DND-41 (cell line): ENCODE measurements around the gene LLGL1.

ENCODE experiments used
- ATAC-seq: fragments of 200-7000 bp; cut with Tn5 transposase; 3 replicates; pipeline ENCODE4 v1.9.1; 2021; ENCODE audit warnings: low read depth; ENCODE audit not compliant: insufficient read depth
- DNase-seq: peaks from one replicate; pipeline ENCODE4 v3.0.0-alpha.2; 2020
- H2AFZ ChIP-seq: 2 replicates; pipeline ENCODE4 v1.6.0; 2012; ENCODE audit warnings: low read depth, low read length
- H3K27ac ChIP-seq: 2 replicates; pipeline ENCODE4 v1.5.1; 2012; ENCODE audit warnings: low read length, inconsistent platforms
- H3K27me3 ChIP-seq: fragments of 200-600 bp; sonication (generic); 2 replicates; pipeline ENCODE4 v1.6.0; 2012; ENCODE audit warnings: low read length, mild to moderate bottlenecking, inconsistent platforms; ENCODE audit not compliant: insufficient read depth, poor library complexity
- H3K36me3 ChIP-seq: 2 replicates; pipeline ENCODE4 v1.5.1; 2012; ENCODE audit warnings: low read length, inconsistent platforms; ENCODE audit not compliant: insufficient read depth
- H3K4me1 ChIP-seq: 2 replicates; pipeline ENCODE4 v1.5.1; 2012; ENCODE audit warnings: mild to moderate bottlenecking, low read length; ENCODE audit not compliant: insufficient read depth
- H3K4me2 ChIP-seq: 2 replicates; pipeline ENCODE4 v1.6.0; 2012; ENCODE audit warnings: mild to moderate bottlenecking, moderate library complexity, low read length, inconsistent platforms; ENCODE audit not compliant: insufficient read depth
- H3K4me3 ChIP-seq, 2 experiments: fragments of 200-600 bp in 1 of 2; shearing (Covaris generic) in 1 of 2; 2 replicates each; pipeline ENCODE4 v1.5.1; 2012 to 2016; ENCODE audit warnings: inconsistent platforms in 2 of 2, low read length in 2 of 2, mild to moderate bottlenecking in 2 of 2, low read depth in 1 of 2, moderate library complexity in 1 of 2
- H3K79me2 ChIP-seq: 2 replicates; pipeline ENCODE4 v1.6.0; 2012; ENCODE audit warnings: low read length, inconsistent platforms; ENCODE audit not compliant: insufficient read depth
- H3K9ac ChIP-seq: 2 replicates; pipeline ENCODE4 v1.6.0; 2012; ENCODE audit warnings: low read depth, mild to moderate bottlenecking, inconsistent platforms, low read length, moderate library complexity
- H3K9me3 ChIP-seq: 2 replicates; pipeline ENCODE4 v1.5.1; 2012; ENCODE audit warnings: low read length, moderate library complexity, mild to moderate bottlenecking, inconsistent platforms; ENCODE audit not compliant: insufficient read depth, severe bottlenecking
- H4K20me1 ChIP-seq: 2 replicates; pipeline ENCODE4 v1.6.0; 2012; ENCODE audit warnings: low read length; ENCODE audit not compliant: insufficient read depth
- CTCF ChIP-seq: IDR thresholded peaks from 2 replicates; pipeline ENCODE4 v1.5.1; 2012; ENCODE audit warnings: borderline replicate concordance, low read length, moderate library complexity, mild to moderate bottlenecking; ENCODE audit not compliant: poor library complexity, severe bottlenecking; ENCODE audit errors: extremely low read depth
- EZH2 ChIP-seq: IDR thresholded peaks from 3 replicates; pipeline ENCODE4 v1.6.1; 2012; ENCODE audit warnings: borderline replicate concordance, low read depth, mild to moderate bottlenecking, moderate library complexity, low read length, inconsistent platforms; ENCODE audit not compliant: severe bottlenecking

The LLGL1 gene

GRCh38 chr17:18280766-18281371, 55.4 kb downstream of the LLGL1 start:
- Histone ChIP-seq H4K20me1 (peaks cover 20% of the 10 kb centered on the region; the same call in 1 of the 2 replicates), H3K9me3 (no peaks in the 10 kb centered on the region), H3K4me1 (no peaks in the 10 kb centered on the region), H3K9ac (no peak overlapping the region), H3K27ac (no peak overlapping the region), H3K27me3 (no peaks in the 10 kb centered on the region), H3K36me3 (peaks cover 95% of the 10 kb centered on the region), H3K4me3 (no peak overlapping the region), H2AFZ (no peak overlapping the region), H3K79me2 (no peaks in the 10 kb centered on the region), H3K4me2 (no peak overlapping the region)
- TF ChIP-seq EZH2 (no peak), CTCF (no peak)
- ATAC-seq (no peak), DNase-seq (no peak)

- DNase-seq = no peak
- no peaks in the 10 kb centered on the region for H3K79me2 ChIP-seq
- no peak overlapping the region for H3K4me2 ChIP-seq
- H4K20me1 ChIP-seq = peaks cover 20% of the 10 kb centered on the region; the same call in 1 of the 2 replicates
- no peaks in the 10 kb centered on the region for H3K4me1 ChIP-seq
- H3K27me3 ChIP-seq = no peaks in the 10 kb centered on the region
- no peak overlapping the region for H3K9ac ChIP-seq
- ATAC-seq = no peak
- peaks cover 93% of the 10 kb centered on the region for H3K36me3 ChIP-seq
- no peaks in the 10 kb centered on the region for H3K9me3 ChIP-seq
- TF ChIP-seq EZH2 (no peak), CTCF (no peak)
- no peak overlapping the region for H3K4me3 ChIP-seq
- H2AFZ ChIP-seq = no peak overlapping the region
- no peak overlapping the region for H3K27ac ChIP-seq
These were observed 56.4 kb downstream of the LLGL1 start for GRCh38 chr17:18281788-18282187.

DNA sequence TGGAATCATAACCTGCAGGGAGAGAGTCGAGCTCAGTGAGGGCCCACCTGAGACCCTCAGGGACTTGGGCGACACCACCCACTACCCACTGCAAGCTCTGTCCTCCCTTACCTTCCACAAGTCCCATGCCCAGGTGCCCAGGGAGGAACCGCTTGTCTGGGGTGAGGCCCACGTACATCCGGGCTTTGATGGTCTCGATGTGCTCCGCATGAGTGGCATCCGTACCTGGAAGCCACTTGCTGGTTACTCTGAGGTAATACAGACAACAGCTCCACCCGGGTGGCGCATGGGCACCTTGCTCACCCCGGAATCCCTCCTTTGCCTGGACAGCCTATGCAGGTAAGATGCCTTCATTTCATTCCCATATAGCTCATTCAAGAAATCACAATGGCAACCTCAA, 59.9 kb downstream of the LLGL1 start:
- Histone ChIP-seq H3K4me1 (no peaks in the 10 kb centered on the region), H3K4me2 (no peak overlapping the region), H4K20me1 (peaks cover 18% of the 10 kb centered on the region; the same call in 1 of the 2 replicates), H3K9me3 (no peaks in the 10 kb centered on the region), H3K79me2 (no peaks in the 10 kb centered on the region), H3K9ac (no peak overlapping the region), H3K27me3 (no peaks in the 10 kb centered on the region), H3K27ac (no peak overlapping the region), H3K36me3 (peaks cover 91% of the 10 kb centered on the region), H3K4me3 (no peak overlapping the region), H2AFZ (no peak overlapping the region)
- ATAC-seq = no peak
- TF ChIP-seq CTCF = no peak
- no peak for TF ChIP-seq EZH2
- no peak for DNase-seq
